ENCODE measurements around the gene FOXO3.

GRCh38 chr6:108564178-108564577 lies 3.5 kb downstream of the FOXO3 start:
- no peak for TF ChIP-seq CTCF (IDR thresholded peaks at IDR 0.05)
- no peak for TF ChIP-seq POLR2A (IDR thresholded peaks at IDR 0.05)
